GM18873 (cell line): ENCODE results near the gene DAZL.
A peak's percentile ranks its signal among the peaks of the same experiment; 100 is the strongest.

Source experiments
- ATAC-seq: cut with Tn5 transposase; IDR thresholded peaks from one replicate; pipeline ENCODE4 v1.9.1; 2021; ENCODE audit warnings: mild to moderate bottlenecking, moderate library complexity, moderate number of reproducible peaks; ENCODE audit not compliant: unreplicated experiment, low FRiP score

DAZL gene

GRCh38 chr3:16596352-16597032 lies 8.7 kb downstream of the DAZL start:
- no peak for ATAC-seq

- no peak for ATAC-seq
These were observed 9.4 kb downstream of the DAZL start for GRCh38 chr3:16595778-16596177.

- peak; percentile 94 for ATAC-seq
These were observed 15.2 kb downstream of the DAZL start for GRCh38 chr3:16589867-16590624.

- no peak for ATAC-seq
These were observed 16.1 kb downstream of the DAZL start for GRCh38 chr3:16589120-16589519.

- ATAC-seq, result no peak
These were observed 17.6 kb downstream of the DAZL start for GRCh38 chr3:16587681-16588060.

GRCh38 chr3:16587047-16587680 lies 18.1 kb downstream of the DAZL start:
- no peak for ATAC-seq

GRCh38 chr3:16584880-16585279 lies 20.3 kb downstream of the DAZL start:
- ATAC-seq, result no peak

GRCh38 chr3:16583551-16583950 lies 21.7 kb downstream of the DAZL start:
- ATAC-seq, result no peak

GRCh38 chr3:16570113-16570512 lies 35.1 kb downstream of the DAZL start:
- no peak for ATAC-seq

GRCh38 chr3:16568532-16568931 lies 36.7 kb downstream of the DAZL start:
- ATAC-seq, result no peak

GRCh38 chr3:16568115-16568514 lies 37.1 kb downstream of the DAZL start:
- no peak for ATAC-seq

- ATAC-seq, result no peak
These were observed 45.4 kb downstream of the DAZL start for GRCh38 chr3:16559653-16560365.

GRCh38 chr3:16554126-16554525 lies 51.1 kb downstream of the DAZL start:
- no peak for ATAC-seq

- no peak for ATAC-seq
These were observed 52.5 kb downstream of the DAZL start for GRCh38 chr3:16552757-16553156.

GRCh38 chr3:16551342-16551976 lies 53.8 kb downstream of the DAZL start:
- no peak for ATAC-seq

- ATAC-seq, result peak; percentile 64
These were observed 54.4 kb downstream of the DAZL start for GRCh38 chr3:16550676-16551341.

- ATAC-seq, result no peak
These were observed 54.9 kb downstream of the DAZL start for GRCh38 chr3:16550305-16550675.

GRCh38 chr3:16548721-16549120 lies 56.5 kb downstream of the DAZL start:
- ATAC-seq, result no peak

- ATAC-seq, result no peak
These were observed 57.5 kb downstream of the DAZL start for GRCh38 chr3:16547561-16548357.
